Measurements from ENCODE around the gene ACVR2A.

Gene ACVR2A

DNA sequence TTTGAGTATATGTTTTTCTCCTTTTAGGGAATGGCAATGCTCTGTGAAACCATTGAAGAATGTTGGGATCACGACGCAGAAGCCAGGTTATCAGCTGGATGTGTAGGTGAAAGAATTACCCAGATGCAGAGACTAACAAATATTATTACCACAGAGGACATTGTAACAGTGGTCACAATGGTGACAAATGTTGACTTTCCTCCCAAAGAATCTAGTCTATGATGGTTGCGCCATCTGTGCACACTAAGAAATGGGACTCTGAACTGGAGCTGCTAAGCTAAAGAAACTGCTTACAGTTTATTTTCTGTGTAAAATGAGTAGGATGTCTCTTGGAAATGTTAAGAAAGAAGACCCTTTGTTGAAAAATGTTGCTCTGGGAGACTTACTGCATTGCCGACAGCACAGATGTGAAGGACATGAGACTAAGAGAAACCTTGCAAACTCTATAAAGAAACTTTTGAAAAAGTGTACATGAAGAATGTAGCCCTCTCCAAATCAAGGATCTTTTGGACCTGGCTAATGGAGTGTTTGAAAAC is 82.3 kb downstream of the ACVR2A start:
- DNase-seq, result no peak

DNA sequence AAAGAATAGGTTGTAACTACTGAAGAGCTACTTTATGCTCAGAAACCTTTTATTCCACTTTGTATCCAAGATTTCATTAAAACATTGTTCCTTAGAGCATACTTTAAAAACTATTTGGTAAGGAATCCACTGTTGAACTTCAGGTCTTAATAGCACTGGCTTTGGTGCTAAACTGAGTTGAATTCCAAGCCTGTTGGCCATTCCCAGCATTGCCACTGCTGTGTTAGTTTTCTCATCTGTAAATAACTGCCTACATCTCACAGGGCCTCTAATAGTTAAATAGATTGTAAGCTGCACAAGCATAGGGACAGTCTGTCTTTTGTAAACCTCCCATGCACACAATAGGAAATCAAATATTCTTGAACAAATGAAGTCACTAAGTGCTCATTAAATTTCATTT is 89.1 kb downstream of the ACVR2A start:
- no peak for DNase-seq

- DNase-seq, result no peak
Observed at GRCh38 chr2:147934881-147935620, 90.2 kb downstream of the ACVR2A start.

DNA sequence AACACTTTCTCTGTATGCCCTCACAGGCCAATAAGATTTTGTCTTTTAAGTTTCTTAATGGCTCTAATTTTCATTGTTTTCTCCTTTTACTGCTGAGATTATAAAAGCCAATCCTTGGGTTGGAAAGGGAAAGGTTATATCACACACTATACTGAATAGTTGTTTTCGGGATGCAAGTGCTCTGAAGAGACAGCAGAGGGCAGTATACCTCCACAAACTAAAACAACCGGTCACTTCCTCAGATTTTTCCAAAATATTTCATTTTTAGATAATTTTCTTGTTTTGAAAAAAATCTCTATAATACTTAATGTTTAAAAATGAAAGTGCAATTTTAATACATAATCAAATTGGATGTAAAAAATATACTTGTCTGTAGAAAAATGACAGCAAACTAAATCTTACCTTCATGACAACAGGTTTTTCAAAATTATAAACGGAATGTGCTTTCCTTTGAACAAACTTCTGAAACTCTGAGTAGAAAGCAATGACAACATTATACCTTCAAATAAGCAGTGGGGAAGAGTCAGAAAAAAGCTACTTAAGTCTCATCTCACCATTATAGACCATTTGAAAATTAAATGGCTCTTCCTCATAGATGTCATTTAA is 93.0 kb downstream of the ACVR2A start:
- no peak for DNase-seq

DNA sequence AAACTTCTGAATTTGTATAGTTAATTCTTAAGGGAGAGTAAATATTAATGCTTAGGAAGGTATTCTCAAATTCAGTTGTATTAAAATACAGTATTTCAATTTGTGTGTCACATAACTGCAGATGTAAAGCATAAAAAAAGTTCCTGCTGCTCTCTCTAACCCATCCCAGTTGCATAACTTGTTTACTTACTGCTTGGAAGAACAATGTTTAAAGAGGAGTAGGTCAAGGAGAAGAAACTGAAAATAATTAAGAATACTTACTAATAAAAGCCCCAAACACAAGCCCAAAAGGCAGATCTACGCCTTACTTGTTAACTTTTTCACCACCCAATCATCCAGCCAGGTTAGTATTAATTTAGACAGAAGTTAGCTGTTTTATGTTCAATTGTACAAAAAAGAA is 94.5 kb downstream of the ACVR2A start:
- no peak for DNase-seq

GRCh38 chr2:147945660-147946059 is 100.8 kb downstream of the ACVR2A start:
- DNase-seq, result no peak

GRCh38 chr2:147952118-147952517 is 107.3 kb downstream of the ACVR2A start:
- no peak for DNase-seq

- DNase-seq, result no peak
Observed at GRCh38 chr2:147968571-147968970, 123.7 kb downstream of the ACVR2A start.

GRCh38 chr2:147976102-147976501 is 131.3 kb downstream of the ACVR2A start:
- DNase-seq, result no peak

- DNase-seq, result no peak
Observed at GRCh38 chr2:147977679-147978078, 132.8 kb downstream of the ACVR2A start.

Data from CD4-positive, alpha-beta T cell treated with Interleukin-6 for 4 hours (primary cell).